DMS114 treated with DMSO at 0.1 percent for 48 hours (cell line): ENCODE results near the gene MASP1.

Experiments
- DNase-seq: peaks from one replicate; lab custom pipeline; 2025; ENCODE audit not compliant: unreplicated experiment; lab: John Stamatoyannopoulos, UW

MASP1 gene

DNA sequence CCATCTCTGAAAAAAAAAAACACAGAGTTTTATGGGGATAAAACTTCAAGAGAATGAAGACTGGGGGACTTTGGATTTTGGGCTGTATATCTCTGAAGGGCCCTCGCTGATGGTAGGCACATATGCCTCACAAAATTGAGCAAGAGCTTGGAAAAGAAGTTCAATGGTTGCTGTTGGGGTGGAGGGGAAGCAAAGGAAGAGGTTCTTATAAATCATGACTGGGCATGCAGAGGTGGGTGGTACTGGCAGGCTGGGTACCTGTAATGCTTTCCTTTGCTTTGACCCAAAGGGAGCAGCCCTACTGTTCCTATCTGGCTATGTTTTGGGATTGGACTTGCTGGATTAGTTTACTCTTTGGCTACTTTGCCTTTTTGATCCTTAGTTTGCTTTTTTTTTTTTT is 100.3 kb downstream of the MASP1 start:
- DNase-seq: no peak

DNA sequence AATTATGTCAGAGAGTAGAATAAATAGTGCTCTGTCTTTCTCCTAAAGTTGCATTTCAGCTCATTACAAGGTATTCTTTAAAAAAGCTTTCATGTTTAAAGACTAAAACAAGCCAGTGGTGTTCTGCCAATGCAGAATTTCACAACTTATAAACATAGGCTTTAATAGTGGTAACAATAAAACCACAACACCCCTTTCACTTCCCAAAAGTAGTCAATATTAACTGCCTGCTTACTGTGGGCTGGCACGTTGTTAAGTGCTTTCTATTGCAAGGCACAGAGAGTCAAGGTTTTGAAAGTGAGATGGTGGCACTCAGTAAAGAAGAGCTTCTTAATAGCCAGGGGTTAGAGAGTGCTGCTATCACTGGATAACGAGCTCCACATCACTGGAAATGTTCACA is 102.6 kb downstream of the MASP1 start:
- no peak for DNase-seq

DNA sequence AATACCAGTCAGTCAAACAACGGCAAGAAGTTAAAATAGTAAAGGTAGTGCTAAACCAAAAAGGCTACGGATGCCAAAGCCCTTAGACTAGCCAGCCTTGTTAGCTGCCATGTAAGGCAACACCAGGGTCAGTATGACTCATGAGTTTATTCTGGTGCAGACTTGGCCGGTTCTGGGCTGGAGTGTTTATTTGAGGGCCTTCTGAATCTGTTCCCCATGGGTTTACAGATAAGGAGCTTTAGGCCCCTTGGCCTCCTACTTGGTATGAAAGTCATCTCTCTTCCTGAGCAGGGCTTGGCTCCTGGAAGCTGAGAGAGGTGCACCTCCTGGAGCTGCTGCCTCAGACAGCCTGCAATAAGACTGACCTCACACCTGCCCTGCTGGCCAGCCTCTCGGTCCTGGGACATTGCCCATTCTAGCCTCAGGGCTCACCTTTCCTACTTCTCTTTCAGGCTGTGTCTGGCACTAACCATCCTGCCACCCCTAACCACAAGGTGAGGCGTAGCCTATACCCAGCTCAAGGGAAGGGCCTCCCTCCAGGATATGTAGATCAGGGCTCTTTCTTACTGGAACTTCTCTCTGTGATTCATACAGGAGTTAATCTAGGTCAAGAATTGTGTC is 104.6 kb downstream of the MASP1 start:
- DNase-seq: no peak

DNA sequence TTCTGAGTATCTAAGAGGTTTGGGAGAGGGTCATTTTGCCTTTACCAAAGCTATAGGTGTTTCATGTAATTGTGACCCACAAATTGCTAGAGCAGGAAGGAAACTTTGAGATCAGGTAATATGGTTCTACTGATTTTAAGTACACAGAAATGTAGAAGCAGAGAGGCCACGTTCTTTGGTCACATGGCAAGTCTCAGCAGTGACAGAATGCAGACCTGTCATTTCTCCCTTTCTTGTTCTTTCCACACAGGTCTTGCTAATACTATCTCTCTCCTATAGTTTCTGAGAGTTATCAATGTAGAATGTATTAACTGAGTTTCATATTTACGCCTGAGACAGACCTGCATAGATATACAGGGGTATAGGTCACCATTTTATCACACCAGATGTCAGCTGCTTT is 105.2 kb downstream of the MASP1 start:
- no peak for DNase-seq

DNA sequence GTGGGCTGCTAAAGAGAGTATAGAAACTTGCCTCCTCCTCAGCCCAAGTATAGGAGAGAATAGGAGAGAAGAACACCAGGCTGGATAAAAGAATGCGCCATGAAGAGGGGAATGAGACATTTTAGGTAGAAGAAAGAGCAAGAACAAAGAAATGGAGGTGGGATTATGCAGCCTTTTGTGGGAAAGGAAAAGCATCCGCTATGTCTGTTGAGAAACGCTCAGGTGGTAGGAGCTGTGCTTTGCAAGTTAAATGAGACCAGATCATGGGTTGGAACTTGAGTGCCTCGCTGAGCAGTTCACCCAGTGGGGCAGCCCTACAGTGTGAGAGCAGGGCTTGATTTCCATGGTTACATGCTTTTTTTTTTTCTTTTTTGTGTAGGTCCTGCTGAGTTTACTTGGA is 105.8 kb downstream of the MASP1 start:
- DNase-seq: no peak
